Measurements from ENCODE around the gene DYNC1LI1. TPM values are rescaled to one million over a fixed set of nuclear protein-coding genes. Genes with fewer than 3 reads are reported as not detected.

The DYNC1LI1 gene
- total RNA-seq, 1 experiment from 2014 or later: 30.1 TPM

DNA sequence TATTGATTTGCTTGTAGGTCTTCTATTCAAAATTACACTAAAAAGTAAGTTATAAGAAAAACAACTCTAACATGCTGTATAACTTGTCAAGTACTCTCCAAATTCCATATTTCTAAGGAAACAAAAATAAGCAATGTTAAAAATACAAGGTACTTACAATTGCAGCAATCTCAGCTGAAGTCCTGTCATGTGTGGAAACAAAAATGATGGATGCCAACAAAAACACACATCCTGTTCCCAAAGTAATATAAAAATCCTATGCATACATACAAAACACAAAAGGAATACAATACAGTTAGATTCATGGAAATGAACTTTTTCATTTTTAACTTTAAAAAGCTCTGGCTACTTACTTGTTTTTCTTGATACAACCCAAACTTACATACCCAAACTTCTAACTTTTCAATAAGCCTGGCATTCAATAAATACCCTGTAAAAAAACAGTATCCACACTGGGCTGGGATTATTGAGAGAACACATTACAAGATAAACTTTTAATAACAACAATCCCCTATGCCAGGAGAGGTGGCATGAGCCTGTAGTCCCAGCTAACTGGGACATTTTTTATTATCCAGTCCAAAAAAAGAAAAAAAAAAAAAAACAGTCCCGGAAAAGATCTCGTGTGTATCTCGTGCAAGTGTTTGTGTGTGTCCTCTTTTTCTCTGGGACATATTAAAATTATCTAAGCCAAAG, 82.7 kb downstream of the DYNC1LI1 start:
- H3K79me2 ChIP-seq (ENCODE audit: low read depth): no peaks in the 10 kb centered on the region
- no peak overlapping the region for H3K27ac ChIP-seq
- no peaks in the 10 kb centered on the region for H3F3A ChIP-seq (ENCODE audit: insufficient read depth, low read depth)
- no peak for TF ChIP-seq EZH2 (IDR thresholded peaks at IDR 0.05; ENCODE audit: low read depth)
- TF ChIP-seq, protein P1, sequence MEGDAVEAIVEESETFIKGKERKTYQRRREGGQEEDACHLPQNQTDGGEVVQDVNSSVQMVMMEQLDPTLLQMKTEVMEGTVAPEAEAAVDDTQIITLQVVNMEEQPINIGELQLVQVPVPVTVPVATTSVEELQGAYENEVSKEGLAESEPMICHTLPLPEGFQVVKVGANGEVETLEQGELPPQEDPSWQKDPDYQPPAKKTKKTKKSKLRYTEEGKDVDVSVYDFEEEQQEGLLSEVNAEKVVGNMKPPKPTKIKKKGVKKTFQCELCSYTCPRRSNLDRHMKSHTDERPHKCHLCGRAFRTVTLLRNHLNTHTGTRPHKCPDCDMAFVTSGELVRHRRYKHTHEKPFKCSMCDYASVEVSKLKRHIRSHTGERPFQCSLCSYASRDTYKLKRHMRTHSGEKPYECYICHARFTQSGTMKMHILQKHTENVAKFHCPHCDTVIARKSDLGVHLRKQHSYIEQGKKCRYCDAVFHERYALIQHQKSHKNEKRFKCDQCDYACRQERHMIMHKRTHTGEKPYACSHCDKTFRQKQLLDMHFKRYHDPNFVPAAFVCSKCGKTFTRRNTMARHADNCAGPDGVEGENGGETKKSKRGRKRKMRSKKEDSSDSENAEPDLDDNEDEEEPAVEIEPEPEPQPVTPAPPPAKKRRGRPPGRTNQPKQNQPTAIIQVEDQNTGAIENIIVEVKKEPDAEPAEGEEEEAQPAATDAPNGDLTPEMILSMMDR (conservative IDR thresholded peaks at IDR 0.05): no peak
- H3K36me3 ChIP-seq (ENCODE audit: low read depth): no peaks in the 10 kb centered on the region
- H2AFZ ChIP-seq: no peak overlapping the region
- no peaks in the 10 kb centered on the region for H3K9me3 ChIP-seq (ENCODE audit: insufficient read depth, low read depth)
- CTCF ChIA-PET: no interaction called here
- H3K4me1 ChIP-seq (replicated peaks; ENCODE audit: insufficient read depth): no peaks in the 10 kb centered on the region
- H3K27me3 ChIP-seq (ENCODE audit: insufficient read depth, low read depth): no peaks in the 10 kb centered on the region
- POLR2A ChIA-PET (ENCODE audit: unreplicated experiment): no interaction called here
- H3K4me2 ChIP-seq: no peak overlapping the region
- no peaks in the 10 kb centered on the region for H4K20me1 ChIP-seq (ENCODE audit: insufficient read depth)
- BruUV-seq (replicated peaks): no TSS peak
- intact Hi-C loops (cut with micrococcal nuclease; ENCODE audit: unreplicated experiment): no loop called here
- H3K4me3 ChIP-seq: no peak overlapping the region
- no peak for DNase-seq
- H3K9me2 ChIP-seq (ENCODE audit: insufficient read depth): no peaks in the 10 kb centered on the region

DNA sequence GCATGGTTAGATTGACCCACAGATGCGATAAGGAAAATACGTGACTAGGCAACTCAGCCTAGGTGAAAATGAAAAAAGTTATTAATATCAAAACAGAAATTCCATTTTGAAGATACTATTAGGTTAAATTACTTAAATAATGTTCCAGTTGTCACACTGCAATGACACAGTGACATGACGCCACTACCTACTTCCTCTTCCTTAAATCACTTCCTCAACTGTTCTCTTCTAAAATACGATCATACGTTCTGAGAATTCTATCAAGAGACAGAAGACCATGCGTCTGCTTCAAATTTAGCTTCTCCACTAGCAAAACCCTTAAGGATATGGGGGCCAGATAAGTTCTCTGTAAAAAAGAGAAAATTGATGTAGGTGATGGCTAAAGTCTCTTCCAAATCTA, 86.2 kb downstream of the DYNC1LI1 start:
- no peak overlapping the region for H2AFZ ChIP-seq
- intact Hi-C loops (cut with micrococcal nuclease; ENCODE audit: unreplicated experiment): no loop called here
- DNase-seq: no peak

DNA sequence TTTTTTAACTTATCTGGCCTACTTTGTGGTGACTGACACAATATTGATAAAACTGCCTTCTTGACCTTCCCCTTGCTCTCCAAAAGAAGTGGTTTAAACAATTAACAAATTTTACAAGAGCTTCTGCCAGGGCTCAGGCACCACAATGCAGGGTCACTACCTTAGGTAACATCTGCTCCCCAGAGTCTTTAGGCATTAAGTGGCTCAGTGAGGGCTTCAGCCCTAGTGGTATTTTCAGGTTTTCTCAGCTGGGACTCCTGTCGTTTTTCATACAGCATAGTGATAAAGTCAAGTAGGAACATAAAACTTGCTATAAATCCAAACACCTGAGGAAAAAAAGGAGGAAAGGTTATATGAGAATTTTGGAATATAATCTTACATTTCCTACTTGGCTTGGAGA, 86.9 kb downstream of the DYNC1LI1 start:
- POLR2A ChIA-PET (ENCODE audit: unreplicated experiment): interaction anchor here (0.6 to 0.8 kb wide), 2 partner anchors 48 to 794 kb away, joined by 3 read pairs; no protein-coding TSS in a partner anchor
- TF ChIP-seq, protein P1 (conservative IDR thresholded peaks at IDR 0.05): no peak
- TF ChIP-seq EZH2 (IDR thresholded peaks at IDR 0.05; ENCODE audit: low read depth): no peak

More for the DNA sequence above, 86.2 kb downstream of the DYNC1LI1 start:
- H4K20me1 ChIP-seq (ENCODE audit: insufficient read depth): no peaks in the 10 kb centered on the region
- no peaks in the 10 kb centered on the region for H3F3A ChIP-seq (ENCODE audit: insufficient read depth, low read depth)
- ChIA-PET CTCF (no interaction called here), POLR2A (ENCODE audit: unreplicated experiment) (no interaction called here)
- no peaks in the 10 kb centered on the region for H3K27me3 ChIP-seq (ENCODE audit: insufficient read depth, low read depth)
- H3K4me3 ChIP-seq: no peak overlapping the region
- no peaks in the 10 kb centered on the region for H3K9me2 ChIP-seq (ENCODE audit: insufficient read depth)
- H3K27ac ChIP-seq: no peak overlapping the region
- H3K4me1 ChIP-seq (replicated peaks; ENCODE audit: insufficient read depth): no peaks in the 10 kb centered on the region; the same call in 1 of the 2 replicates
- H3K4me2 ChIP-seq: no peak overlapping the region
- no peaks in the 10 kb centered on the region for H3K79me2 ChIP-seq (ENCODE audit: low read depth)
- H3K36me3 ChIP-seq (ENCODE audit: low read depth): no peaks in the 10 kb centered on the region
- BruUV-seq (replicated peaks): no TSS peak
- H3K9me3 ChIP-seq (ENCODE audit: insufficient read depth, low read depth): no peaks in the 10 kb centered on the region
- no peak for TF ChIP-seq EZH2 (IDR thresholded peaks at IDR 0.05; ENCODE audit: low read depth)
- TF ChIP-seq, protein P1 (conservative IDR thresholded peaks at IDR 0.05): no peak

More for the DNA sequence above, 86.9 kb downstream of the DYNC1LI1 start:
- DNase-seq: no peak
- Histone ChIP-seq H4K20me1 (ENCODE audit: insufficient read depth) (no peaks in the 10 kb centered on the region), H3K79me2 (ENCODE audit: low read depth) (no peaks in the 10 kb centered on the region), H3F3A (ENCODE audit: insufficient read depth, low read depth) (no peaks in the 10 kb centered on the region), H3K9me3 (ENCODE audit: insufficient read depth, low read depth) (no peaks in the 10 kb centered on the region), H3K9me2 (ENCODE audit: insufficient read depth) (no peaks in the 10 kb centered on the region), H3K36me3 (ENCODE audit: low read depth) (no peaks in the 10 kb centered on the region), H3K4me3 (no peak overlapping the region), H2AFZ (no peak overlapping the region), H3K4me1 (replicated peaks; ENCODE audit: insufficient read depth) (no peaks in the 10 kb centered on the region; the same call in 1 of the 2 replicates), H3K4me2 (no peak overlapping the region), H3K27me3 (ENCODE audit: insufficient read depth, low read depth) (no peaks in the 10 kb centered on the region), H3K27ac (no peak overlapping the region)
- CTCF ChIA-PET: no interaction called here
- BruUV-seq (replicated peaks): no TSS peak
- intact Hi-C loops (cut with micrococcal nuclease; ENCODE audit: unreplicated experiment): no loop called here
